Measurements from ENCODE around the gene GPATCH2L. TPM values are rescaled to one million over a fixed set of nuclear protein-coding genes. Genes with fewer than 3 reads are reported as not detected.

Gene GPATCH2L
- total RNA-seq, 4 donors from 2014 or later, result 47.6 to 230 (median 85.0) TPM

DNA sequence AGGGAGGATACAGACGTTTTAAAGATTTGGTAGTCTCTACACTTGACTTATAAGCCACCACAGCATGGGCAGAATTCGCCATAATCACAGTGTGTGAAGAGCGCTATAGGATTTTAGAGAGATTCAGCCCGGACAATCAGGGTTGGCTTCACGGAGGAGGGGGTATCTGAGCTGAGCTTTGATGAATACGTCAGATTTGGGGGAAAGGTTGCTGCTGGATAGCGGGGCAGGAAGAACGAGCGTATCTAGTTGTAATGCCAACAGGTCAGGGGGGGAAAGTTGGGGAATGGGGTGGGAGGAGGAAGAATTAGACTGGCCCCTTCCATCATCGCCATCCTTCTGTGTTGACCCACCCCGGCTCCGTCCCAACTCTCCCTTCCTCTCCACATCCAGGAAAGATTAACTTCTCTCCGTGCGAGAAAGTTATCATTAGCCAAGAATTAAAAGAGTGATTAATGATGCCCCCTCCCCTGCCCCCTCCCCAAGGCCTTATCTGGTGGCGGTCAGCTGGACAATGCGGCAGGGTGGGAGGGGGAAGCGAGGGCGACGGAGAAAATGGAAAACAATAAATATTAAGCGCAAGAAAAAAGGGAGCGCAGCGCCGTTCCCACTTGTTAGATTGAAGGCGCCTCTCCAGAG, 13.5 kb upstream of the GPATCH2L start:
- Histone ChIP-seq H3K4me1 (peaks cover 0 to 4% of the 10 kb centered on the region in 2 donors), H3K27ac (no peak overlapping the region), H3K36me3 (no peaks in the 10 kb centered on the region), H3K9me3 (peaks cover 0 to 3% of the 10 kb centered on the region in 2 donors), H3K4me3 (peak overlapping the region; percentile 13 to 19), H3K27me3 (no peaks in the 10 kb centered on the region)
- intact Hi-C loops (cut with DNase I; ENCODE audit: low total_unique reads), result no loop called here
- no peak for TF ChIP-seq POLR2A (IDR thresholded peaks at IDR 0.05)
- TF ChIP-seq, protein P1, sequence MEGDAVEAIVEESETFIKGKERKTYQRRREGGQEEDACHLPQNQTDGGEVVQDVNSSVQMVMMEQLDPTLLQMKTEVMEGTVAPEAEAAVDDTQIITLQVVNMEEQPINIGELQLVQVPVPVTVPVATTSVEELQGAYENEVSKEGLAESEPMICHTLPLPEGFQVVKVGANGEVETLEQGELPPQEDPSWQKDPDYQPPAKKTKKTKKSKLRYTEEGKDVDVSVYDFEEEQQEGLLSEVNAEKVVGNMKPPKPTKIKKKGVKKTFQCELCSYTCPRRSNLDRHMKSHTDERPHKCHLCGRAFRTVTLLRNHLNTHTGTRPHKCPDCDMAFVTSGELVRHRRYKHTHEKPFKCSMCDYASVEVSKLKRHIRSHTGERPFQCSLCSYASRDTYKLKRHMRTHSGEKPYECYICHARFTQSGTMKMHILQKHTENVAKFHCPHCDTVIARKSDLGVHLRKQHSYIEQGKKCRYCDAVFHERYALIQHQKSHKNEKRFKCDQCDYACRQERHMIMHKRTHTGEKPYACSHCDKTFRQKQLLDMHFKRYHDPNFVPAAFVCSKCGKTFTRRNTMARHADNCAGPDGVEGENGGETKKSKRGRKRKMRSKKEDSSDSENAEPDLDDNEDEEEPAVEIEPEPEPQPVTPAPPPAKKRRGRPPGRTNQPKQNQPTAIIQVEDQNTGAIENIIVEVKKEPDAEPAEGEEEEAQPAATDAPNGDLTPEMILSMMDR (IDR thresholded peaks at IDR 0.05), result no peak
- no peak for DNase-seq

DNA sequence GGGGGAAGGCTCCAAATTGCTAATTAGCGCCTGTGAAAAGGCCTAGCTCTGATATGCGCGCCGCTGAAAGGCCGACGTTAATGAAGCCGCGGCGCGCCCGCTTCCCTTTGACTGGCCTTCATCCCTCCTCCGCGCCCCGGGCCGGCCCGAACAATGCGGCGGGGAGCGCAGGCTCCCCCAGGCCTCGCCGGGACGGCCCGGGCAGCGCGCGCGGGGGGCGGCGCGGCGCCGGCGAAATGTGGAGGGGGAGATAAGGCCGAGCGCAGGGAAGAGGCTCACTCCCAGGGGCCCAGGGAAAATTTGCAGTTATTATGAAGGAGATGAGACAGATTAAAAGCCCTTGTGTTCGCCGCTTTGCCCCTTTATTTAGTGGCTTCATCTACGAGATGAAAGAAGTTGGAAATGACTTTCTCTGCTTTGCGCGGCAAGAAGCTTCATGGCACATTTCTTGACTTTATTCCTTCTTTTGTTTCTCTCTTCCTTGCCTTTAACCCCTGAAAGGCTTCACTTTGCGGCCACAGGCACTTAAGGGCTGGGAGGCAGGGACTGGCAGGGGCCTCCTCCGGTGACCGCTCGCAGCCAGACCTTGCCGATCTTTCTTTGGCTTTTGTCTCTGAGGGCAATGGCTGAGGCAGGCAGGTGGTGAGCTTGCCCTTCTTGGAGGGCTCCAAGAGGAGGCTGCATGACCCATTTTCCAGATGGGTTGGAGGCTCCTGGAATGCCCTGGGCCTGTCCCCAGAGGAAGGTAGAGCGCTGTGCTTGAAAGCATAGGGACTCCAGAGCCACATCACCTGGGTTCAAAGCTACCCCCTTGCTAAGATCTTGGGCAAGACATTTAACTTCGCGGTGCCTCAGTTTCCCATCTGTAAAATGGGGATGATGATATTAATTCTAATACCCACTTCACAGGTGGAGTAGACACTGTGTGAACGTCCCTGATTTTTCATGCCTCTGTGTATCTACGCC, 12.7 kb upstream of the GPATCH2L start:
- DNase-seq, result no peak
- Histone ChIP-seq H3K9me3 (peaks cover 0 to 3% of the 10 kb centered on the region in 2 donors), H3K4me3 (peak overlapping the region; percentile 13 to 19), H3K4me1 (peaks cover 0 to 4% of the 10 kb centered on the region in 2 donors), H3K36me3 (no peaks in the 10 kb centered on the region), H3K27ac (no peak overlapping the region), H3K27me3 (no peaks in the 10 kb centered on the region)
- intact Hi-C loops (cut with DNase I; ENCODE audit: low total_unique reads), result no loop called here
- TF ChIP-seq, protein P1 (IDR thresholded peaks at IDR 0.05), result no peak
- TF ChIP-seq POLR2A (IDR thresholded peaks at IDR 0.05), result no peak

GRCh38 chr14:76143642-76144041, 8.1 kb upstream of the GPATCH2L start:
- peaks cover 0 to 4% of the 10 kb centered on the region in 2 donors for H3K4me1 ChIP-seq
- peaks cover 0 to 3% of the 10 kb centered on the region in 2 donors for H3K9me3 ChIP-seq
- H3K27ac ChIP-seq, result no peak overlapping the region
- no peak overlapping the region for H3K4me3 ChIP-seq
- TF ChIP-seq POLR2A (IDR thresholded peaks at IDR 0.05), result no peak
- TF ChIP-seq, protein P1 (IDR thresholded peaks at IDR 0.05), result no peak
- intact Hi-C loops (cut with DNase I; ENCODE audit: low total_unique reads), result no loop called here
- no peaks in the 10 kb centered on the region for H3K27me3 ChIP-seq
- DNase-seq, result no peak
- H3K36me3 ChIP-seq, result no peaks in the 10 kb centered on the region

DNA sequence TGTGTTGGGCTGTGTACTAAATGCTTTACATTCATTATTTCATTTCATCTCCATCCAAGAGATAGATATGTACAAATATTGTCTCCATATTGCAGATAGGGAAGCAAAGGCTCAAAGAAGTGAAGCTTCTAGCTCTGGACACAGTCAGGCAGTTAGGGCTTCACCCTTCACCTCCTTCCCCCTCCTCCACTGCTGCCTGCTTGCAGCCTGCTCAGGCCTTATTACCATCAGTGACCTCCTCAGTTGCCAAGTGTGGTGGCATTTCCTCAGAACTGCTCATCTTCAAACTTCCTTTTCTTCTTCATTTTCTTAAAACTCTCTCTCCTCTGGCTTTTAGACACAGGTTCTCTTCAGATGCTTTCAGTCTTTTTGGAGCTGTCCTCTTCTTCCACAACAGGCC, 4.7 kb upstream of the GPATCH2L start:
- Histone ChIP-seq H3K4me3 (no peak overlapping the region), H3K27me3 (no peaks in the 10 kb centered on the region), H3K36me3 (no peaks in the 10 kb centered on the region), H3K27ac (no peak overlapping the region), H3K4me1 (no peaks in the 10 kb centered on the region), H3K9me3 (peaks cover 0 to 3% of the 10 kb centered on the region in 2 donors)
- intact Hi-C loops (cut with DNase I; ENCODE audit: low total_unique reads), result no loop called here
- DNase-seq, result no peak
- no peak for TF ChIP-seq POLR2A (IDR thresholded peaks at IDR 0.05)
- TF ChIP-seq, protein P1 (IDR thresholded peaks at IDR 0.05), result no peak

GRCh38 chr14:76149196-76149595, 2.5 kb upstream of the GPATCH2L start:
- no peak overlapping the region for H3K4me3 ChIP-seq
- H3K9me3 ChIP-seq, result no peaks in the 10 kb centered on the region
- TF ChIP-seq, protein P1 (IDR thresholded peaks at IDR 0.05), result no peak
- no peak for TF ChIP-seq POLR2A (IDR thresholded peaks at IDR 0.05)
- no peak overlapping the region for H3K27ac ChIP-seq
- peaks cover 7 to 11% of the 10 kb centered on the region in 2 donors for H3K4me1 ChIP-seq
- H3K36me3 ChIP-seq, result no peaks in the 10 kb centered on the region
- DNase-seq, result no peak
- no peaks in the 10 kb centered on the region for H3K27me3 ChIP-seq
- intact Hi-C loops (cut with DNase I; ENCODE audit: low total_unique reads), result no loop called here

Measured in uterus (tissue), 4 donors.